HG03064 (cell line): ENCODE results near the gene ANKRD27.
"Not testable (repeated sequence)": the region's sequence is repeated elsewhere in the genome, so short reads cannot be mapped to it uniquely, and the experiment has no call there.

ENCODE experiments used
- ATAC-seq: cut with Tn5 transposase; IDR thresholded peaks from one replicate; pipeline ENCODE4 v1.9.1; 2021; ENCODE audit warnings: low read depth; ENCODE audit not compliant: unreplicated experiment

ANKRD27 gene

GRCh38 chr19:32656379-32656778 is 18.6 kb downstream of the ANKRD27 start:
- not testable (repeated sequence) for ATAC-seq

GRCh38 chr19:32653599-32653915 is 21.4 kb downstream of the ANKRD27 start:
- ATAC-seq: no peak

GRCh38 chr19:32652894-32653598 is 21.9 kb downstream of the ANKRD27 start:
- ATAC-seq: no peak

DNA sequence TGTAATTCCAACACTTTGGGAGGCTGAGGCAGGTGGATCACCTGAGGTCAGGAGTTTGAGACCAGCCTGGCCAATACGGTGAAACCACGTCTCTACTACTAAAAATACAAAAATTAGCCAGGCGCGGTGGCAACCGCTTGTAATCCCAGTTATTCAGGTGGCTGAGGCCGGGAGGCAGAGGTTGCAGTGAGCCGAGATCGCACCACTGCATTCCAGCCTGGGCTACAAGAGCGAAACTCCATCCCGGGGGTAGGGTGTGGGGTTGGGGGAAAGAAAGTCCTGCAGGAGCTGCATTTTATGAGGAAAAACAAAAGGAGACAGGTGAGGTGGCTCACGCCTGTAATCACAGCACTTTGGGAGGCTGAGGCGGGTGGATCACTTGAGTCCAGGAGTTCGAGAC is 22.6 kb downstream of the ANKRD27 start:
- not testable (repeated sequence) for ATAC-seq

DNA sequence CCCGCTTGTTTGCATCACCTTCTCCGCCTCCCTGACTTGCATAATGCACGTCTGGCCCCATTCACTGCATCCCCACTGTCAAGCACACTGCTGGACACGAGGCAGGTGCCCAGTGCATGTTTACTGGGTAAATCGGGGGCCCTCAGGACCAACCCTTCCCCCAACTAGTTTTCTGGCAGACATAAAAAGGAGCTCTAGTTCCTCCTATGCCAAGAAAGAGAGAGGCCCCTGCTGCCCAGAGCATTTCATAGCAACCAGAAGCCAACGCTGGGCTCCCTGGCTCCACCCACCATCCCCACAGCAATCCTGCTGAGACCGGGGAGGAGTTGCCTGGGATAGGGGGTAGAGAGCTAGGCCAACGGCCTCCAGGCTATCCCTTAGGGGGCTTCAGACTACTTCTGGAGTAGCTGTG is 23.2 kb downstream of the ANKRD27 start:
- no peak for ATAC-seq

DNA sequence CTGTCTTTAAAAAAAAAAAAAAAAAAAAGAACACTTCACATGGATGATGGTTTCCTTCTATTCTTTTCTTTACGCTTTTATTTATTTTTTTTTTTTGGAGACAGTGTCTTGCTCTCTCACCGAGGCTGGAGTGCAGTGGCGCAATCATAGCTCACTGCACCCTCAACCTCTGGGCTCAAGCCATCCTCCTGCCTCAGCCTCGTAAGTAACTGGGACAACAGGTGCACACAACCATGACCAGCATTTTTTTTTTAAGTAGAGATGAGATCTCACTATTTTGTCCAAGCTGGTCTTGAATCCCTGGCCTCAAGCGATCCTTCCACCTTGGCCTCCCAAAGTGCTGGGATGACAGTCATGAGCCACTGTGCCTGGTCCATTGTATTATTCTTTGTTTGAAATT is 24.3 kb downstream of the ANKRD27 start:
- ATAC-seq: no peak

DNA sequence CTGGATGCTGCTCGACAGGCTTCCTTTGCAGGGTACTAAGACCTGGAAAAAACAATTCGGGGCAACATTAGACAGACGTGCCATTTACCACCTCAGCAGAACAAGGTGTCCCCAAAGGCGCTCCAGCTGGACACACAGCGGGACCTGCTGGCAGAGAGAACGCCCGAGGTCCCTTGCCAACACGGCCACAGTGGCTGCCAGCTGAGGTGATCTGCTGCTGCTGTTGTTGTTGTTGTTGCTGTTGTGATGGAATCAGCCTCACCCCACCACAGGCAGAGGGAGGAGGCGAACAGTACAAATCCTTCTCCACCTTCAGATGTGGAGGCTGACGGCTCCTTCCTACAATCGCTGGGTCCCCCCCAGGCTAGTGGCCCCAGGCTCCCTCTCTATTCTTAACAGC is 25.2 kb downstream of the ANKRD27 start:
- ATAC-seq: no peak

GRCh38 chr19:32647361-32647760 is 27.6 kb downstream of the ANKRD27 start:
- no peak for ATAC-seq

DNA sequence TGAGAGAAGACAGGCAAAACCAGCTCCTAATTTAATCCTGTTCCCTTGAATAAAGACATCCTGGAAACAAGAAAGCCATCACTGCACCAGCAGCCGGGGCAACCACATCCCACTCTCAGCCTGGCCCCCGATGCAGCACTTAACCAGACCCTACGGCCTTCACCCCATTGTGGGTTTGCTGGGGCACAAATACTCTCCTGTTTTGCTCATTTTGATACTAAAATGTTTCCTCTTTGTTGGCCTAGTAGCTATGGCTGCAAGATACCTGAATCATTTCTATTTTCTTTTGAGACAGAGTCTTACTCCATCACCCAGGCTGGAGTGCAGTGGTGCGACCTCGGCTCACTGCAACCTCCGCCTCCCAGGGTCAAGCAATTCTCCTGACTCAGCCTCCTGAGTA is 28.4 kb downstream of the ANKRD27 start:
- no peak for ATAC-seq

DNA sequence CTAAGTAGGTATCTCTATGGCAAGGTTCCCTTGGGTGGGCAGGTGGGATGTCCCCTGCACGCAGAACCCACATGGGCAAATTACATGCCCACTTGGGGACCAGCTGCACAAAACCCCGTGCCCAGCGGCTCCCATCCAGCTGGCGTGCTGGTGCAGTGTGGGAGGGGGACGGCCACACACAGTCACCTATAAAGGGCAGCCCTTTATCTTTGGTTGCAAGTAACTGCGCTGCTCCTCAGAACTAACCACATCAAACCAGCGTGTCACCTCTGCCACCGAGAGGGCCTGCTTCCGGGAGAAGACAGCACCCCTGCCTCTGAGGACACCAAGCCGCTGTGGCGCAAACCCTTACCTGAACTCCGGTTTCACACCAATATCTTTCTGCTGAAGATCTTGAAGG is 32.2 kb downstream of the ANKRD27 start:
- no peak for ATAC-seq

DNA sequence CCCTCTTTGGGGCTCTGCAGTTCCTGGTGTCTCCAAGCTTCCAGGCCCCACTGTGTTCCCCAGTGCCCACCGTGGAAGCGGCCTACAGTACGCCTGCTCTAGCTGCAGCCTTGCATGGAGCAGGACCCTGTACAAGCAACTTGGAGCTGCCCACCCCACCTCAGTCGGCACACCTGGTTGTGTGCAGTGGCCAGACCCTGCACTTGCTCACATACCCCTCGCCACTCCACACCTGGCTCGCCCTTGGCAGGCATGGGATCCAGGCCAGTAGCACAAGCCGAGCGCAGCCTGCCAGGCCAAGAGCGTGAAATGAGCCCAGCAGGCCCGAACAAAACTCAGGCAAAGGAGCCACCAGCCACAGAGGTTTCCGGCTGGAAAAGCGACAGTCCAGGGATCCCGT is 36.4 kb downstream of the ANKRD27 start:
- no peak for ATAC-seq

- ATAC-seq: no peak
These were observed 37.5 kb downstream of the ANKRD27 start for GRCh38 chr19:32637480-32637879.

- no peak for ATAC-seq
These were observed 43.6 kb downstream of the ANKRD27 start for GRCh38 chr19:32631381-32631780.

DNA sequence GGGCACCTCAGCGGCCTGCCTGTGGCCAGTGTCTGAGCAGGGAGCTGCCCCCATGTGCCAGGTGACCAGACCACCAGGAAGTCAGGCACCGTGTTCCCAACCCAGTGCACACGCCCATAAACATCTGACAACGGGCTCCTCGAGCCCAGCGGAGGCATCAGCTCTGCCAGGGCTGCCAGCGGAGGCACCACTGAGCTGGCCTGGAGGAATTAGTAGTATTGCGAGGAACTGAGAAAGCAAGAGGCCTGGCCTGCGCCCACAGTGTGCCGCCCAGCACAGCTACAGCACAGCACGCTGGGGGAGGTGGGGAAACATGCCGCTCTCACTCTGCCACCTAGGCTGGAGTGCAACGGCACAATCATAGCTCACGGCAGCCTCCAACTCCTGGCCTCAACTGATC is 44.6 kb downstream of the ANKRD27 start:
- ATAC-seq: no peak

GRCh38 chr19:32627714-32628270 is 47.2 kb downstream of the ANKRD27 start:
- no peak for ATAC-seq

DNA sequence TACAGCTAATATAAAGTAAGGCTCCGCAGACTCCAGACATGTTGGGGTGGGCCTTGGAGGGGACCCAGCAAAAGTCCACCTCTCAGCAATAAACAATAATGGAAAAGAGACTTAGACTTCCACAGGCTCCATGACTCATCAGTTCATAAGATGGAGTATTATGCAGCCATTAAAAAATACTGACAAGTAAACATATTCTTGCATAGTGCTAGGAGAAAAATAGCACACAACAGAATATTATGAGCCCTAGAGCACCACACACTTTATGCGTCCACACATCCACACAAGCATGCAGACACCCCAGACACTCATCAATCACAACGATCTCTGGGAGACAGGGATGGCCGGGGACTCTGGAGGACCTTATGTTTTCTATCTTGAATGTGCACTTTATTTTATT is 48.0 kb downstream of the ANKRD27 start:
- no peak for ATAC-seq

GRCh38 chr19:32624410-32624809 is 50.6 kb downstream of the ANKRD27 start:
- ATAC-seq: no peak

GRCh38 chr19:32622002-32622401 is 53.0 kb downstream of the ANKRD27 start:
- ATAC-seq: no peak

- no peak for ATAC-seq
These were observed 55.8 kb downstream of the ANKRD27 start for GRCh38 chr19:32619051-32619685.

GRCh38 chr19:32615569-32615968 is 59.4 kb downstream of the ANKRD27 start:
- ATAC-seq: no peak

- no peak for ATAC-seq
These were observed 60.1 kb downstream of the ANKRD27 start for GRCh38 chr19:32614916-32615315.

DNA sequence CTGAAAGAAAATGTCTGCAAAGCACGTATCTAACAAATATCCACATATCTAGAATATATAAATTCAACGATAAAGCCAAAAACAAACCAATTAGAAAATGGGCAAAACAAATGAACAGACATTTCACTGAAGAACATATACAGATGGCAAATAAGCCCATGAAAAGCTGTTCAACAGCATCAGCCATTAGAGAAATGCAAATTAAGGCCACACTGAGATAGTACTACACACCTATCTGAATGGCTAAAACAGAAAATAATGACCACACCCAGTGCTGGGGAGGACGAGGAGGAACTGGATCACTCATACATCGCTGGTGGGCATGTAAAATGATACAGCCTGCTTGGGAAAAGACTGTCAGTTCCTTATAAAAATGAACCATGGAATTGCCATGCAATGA is 62.0 kb downstream of the ANKRD27 start:
- no peak for ATAC-seq
